HepG2 (cell line): Measurements from ENCODE around the gene NKD1. TPM values are rescaled to one million over a fixed set of nuclear protein-coding genes. Genes with fewer than 3 reads are reported as not detected.

ENCODE experiments used
- AKAP8 ChIP-seq: sonication (generic); formaldehyde crosslinking; IDR thresholded peaks from 2 replicates; pipeline ENCODE4 v1.5.1; 2020; ENCODE audit warnings: mild to moderate bottlenecking, missing genetic modification reagents
- ETV5 ChIP-seq: IDR thresholded peaks from 2 replicates; pipeline ENCODE4 v1.6.1; 2018; ENCODE audit warnings: missing biosample characterization, missing genetic modification reagents, inconsistent platforms, borderline replicate concordance
- GMEB1 ChIP-seq: sonication (generic); formaldehyde crosslinking; IDR thresholded peaks from 2 replicates; pipeline ENCODE4 v1.5.1; 2020; ENCODE audit warnings: missing genetic modification reagents, mild to moderate bottlenecking, borderline replicate concordance
- IKZF4 ChIP-seq: sonication (generic); formaldehyde crosslinking; IDR thresholded peaks from 2 replicates; pipeline ENCODE4 v1.5.1; 2020; ENCODE audit warnings: borderline replicate concordance, mild to moderate bottlenecking, low read depth, missing genetic modification reagents; ENCODE audit errors: not compliant biosample characterization
- ISX ChIP-seq: sonication (generic); formaldehyde crosslinking; conservative IDR thresholded peaks from 2 replicates; pipeline ENCODE4 v1.5.0; 2020; ENCODE audit warnings: missing genetic modification reagents
- KLF11 ChIP-seq: IDR thresholded peaks from 2 replicates; pipeline ENCODE4 v1.6.1; 2016; ENCODE audit warnings: missing compliant biosample characterization
- KLF15 ChIP-seq: sonication (generic); formaldehyde crosslinking; IDR thresholded peaks from 2 replicates; pipeline ENCODE4 v1.8.1; 2023; ENCODE audit warnings: borderline replicate concordance, mild to moderate bottlenecking, inconsistent platforms, missing genetic modification reagents, mixed read lengths
- MTA3 ChIP-seq: sonication (generic); formaldehyde crosslinking; IDR thresholded peaks from 2 replicates; pipeline ENCODE4 v1.4.0; 2020; ENCODE audit warnings: missing genetic modification reagents
- NBN ChIP-seq: fragments of 450-650 bp; conservative IDR thresholded peaks from 2 replicates; pipeline ENCODE4 v1.6.1; 2017
- PRDM10 ChIP-seq: sonication (generic); formaldehyde crosslinking; IDR thresholded peaks from 2 replicates; pipeline ENCODE4 v1.4.0; 2020; ENCODE audit warnings: low read depth, missing genetic modification reagents
- TERF1 ChIP-seq: sonication (generic); formaldehyde crosslinking; IDR thresholded peaks from 2 replicates; pipeline ENCODE4 v1.8.0; 2022; ENCODE audit warnings: mild to moderate bottlenecking, missing genetic modification reagents, moderate library complexity
- YEATS4 ChIP-seq: sonication (generic); formaldehyde crosslinking; IDR thresholded peaks from 2 replicates; pipeline ENCODE4 v1.4.0; 2020; ENCODE audit warnings: missing genetic modification reagents, borderline replicate concordance
- ZBTB21 ChIP-seq: sonication (generic); formaldehyde crosslinking; IDR thresholded peaks from 2 replicates; pipeline ENCODE4 v1.4.0; 2020; ENCODE audit warnings: missing genetic modification reagents
- ZBTB43 ChIP-seq: sonication (generic); formaldehyde crosslinking; conservative IDR thresholded peaks from 2 replicates; pipeline ENCODE4 v1.4.0; 2020; ENCODE audit warnings: missing genetic modification reagents
- ZMYM3 ChIP-seq: sonication (generic); formaldehyde crosslinking; IDR thresholded peaks from 2 replicates; pipeline ENCODE4 v1.5.1; 2020; ENCODE audit warnings: mild to moderate bottlenecking, missing genetic modification reagents
- ZNF180 ChIP-seq: sonication (generic); formaldehyde crosslinking; IDR thresholded peaks from 2 replicates; pipeline ENCODE4 v1.4.0; 2020; ENCODE audit warnings: low read depth, missing genetic modification reagents, borderline replicate concordance
- ZNF441 ChIP-seq: sonication (generic); formaldehyde crosslinking; IDR thresholded peaks from 2 replicates; pipeline ENCODE4 v1.7.0; 2021; ENCODE audit warnings: missing genetic modification reagents, borderline replicate concordance
- ZNF841 ChIP-seq: sonication (generic); formaldehyde crosslinking; IDR thresholded peaks from 2 replicates; pipeline ENCODE4 v1.8.1; 2023; ENCODE audit warnings: missing genetic modification reagents, borderline replicate concordance
- ZSCAN31 ChIP-seq: sonication (generic); formaldehyde crosslinking; IDR thresholded peaks from 2 replicates; pipeline ENCODE4 v1.5.0; 2020; ENCODE audit warnings: low read depth, mild to moderate bottlenecking, missing genetic modification reagents
- polyA plus RNA-seq, 8 experiments: library from polyadenylated mRNA; depleted of rRNA in 3 of 8; stranded (reverse) in 7 of 8; unstranded in 1 of 8; fragments of >200 nt; fragmentation: Illumina TruSeq in 4 of 8; extraction: Trizol in 4 of 8; gene quantifications; 2 replicates each; pipeline versions ENCODE4 v1.2.1 to v1.2.3, GENCODE V29; 2011 to 2016; ENCODE audit warnings: low read depth in 4 of 8, missing spikeins in 1 of 8, mixed read lengths in 1 of 8; ENCODE audit not compliant: insufficient read depth in 1 of 8
- total RNA-seq, 5 experiments: library from RNA; depleted of rRNA; stranded (reverse); fragments of >200 nt; fragmentation: Illumina TruSeq; extraction: Trizol; gene quantifications; 2 replicates each; pipeline ENCODE4 v1.2.3, GENCODE V29; 2016; ENCODE audit warnings: low read depth in 1 of 5

NKD1 gene
- total and polyA plus RNA-seq, 2 of the 13 experiments (the other 11 are each of a cell fraction or from before 2014, with no cell fraction given): 70.4 to 121 TPM

GRCh38 chr16:50505714-50506542 lies 42.3 kb upstream of the NKD1 start (continued):
- TF ChIP-seq ZNF441 (CRISPR knock-in tag) (no peak), ISX (CRISPR knock-in tag) (no peak), YEATS4 (CRISPR knock-in tag) (peak; percentile 58; the same call in 1 of the 2 replicates), ZNF841 (CRISPR knock-in tag) (no peak), KLF15 (CRISPR knock-in tag) (no peak), NBN (no peak), PRDM10 (no peak), ZBTB43 (peak; percentile 87; the same call in 1 of the 2 replicates), GMEB1 (CRISPR knock-in tag) (no peak), ETV5 (CRISPR knock-in tag) (no peak; the same call in 1 of the 2 replicates), ZSCAN31 (CRISPR knock-in tag) (no peak), TERF1 (CRISPR knock-in tag) (0 out of 2 replicates have a peak, but pooled peaks have one; percentile 80), IKZF4 (CRISPR knock-in tag) (peak; percentile 54), AKAP8 (no peak), KLF11 (no peak), MTA3 (CRISPR knock-in tag) (no peak), ZNF180 (no peak), ZMYM3 (CRISPR knock-in tag) (peak; percentile 89), ZBTB21 (CRISPR knock-in tag) (peak; percentile 38; the same call in 1 of the 2 replicates)
